Measurements from ENCODE around the gene PAX3.

DNA sequence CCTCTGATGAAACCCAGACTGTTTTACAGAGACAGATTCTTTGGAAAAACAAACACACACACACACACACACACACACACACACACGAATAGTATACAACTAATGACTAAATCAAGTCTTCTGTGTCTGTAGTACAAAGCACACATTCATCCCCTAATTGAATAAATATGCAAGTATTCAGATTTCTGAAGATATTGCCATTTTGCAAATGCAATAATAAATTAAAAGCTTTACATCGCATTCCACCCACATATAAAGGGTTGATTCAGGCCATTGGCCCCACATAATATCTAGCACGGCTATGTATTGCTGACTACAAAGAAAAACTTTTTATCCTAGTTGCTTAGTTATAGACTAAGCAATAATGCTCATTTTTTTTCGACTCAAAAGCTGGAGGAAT, 86.2 kb downstream of the PAX3 start:
- no peak for TF ChIP-seq SUZ12 (IDR thresholded peaks at IDR 0.05; ENCODE audit: extremely low read depth, insufficient read depth, insufficient read length)
- TF ChIP-seq YY1 (IDR thresholded peaks at IDR 0.05; ENCODE audit: insufficient read depth, insufficient read length), result no peak
- TF ChIP-seq ZNF274 (IDR thresholded peaks at IDR 0.05; ENCODE audit: low read depth, low read length), result no peak
